Activated T-helper 9 cell treated with anti-CD3 and anti-CD28 coated beads, Interleukin-2, amount 50 U/mL, for 16 hours (primary cell): ENCODE results near the gene MAD1L1.
"Not testable (repeated sequence)": the region's sequence is repeated elsewhere in the genome, so short reads cannot be mapped to it uniquely, and the experiment has no call there.

Experiments used
- DNase-seq: peaks from one replicate; pipeline ENCODE4 v3.0.0-alpha.2; 2020; ENCODE audit warnings: low read depth

MAD1L1 gene

DNA sequence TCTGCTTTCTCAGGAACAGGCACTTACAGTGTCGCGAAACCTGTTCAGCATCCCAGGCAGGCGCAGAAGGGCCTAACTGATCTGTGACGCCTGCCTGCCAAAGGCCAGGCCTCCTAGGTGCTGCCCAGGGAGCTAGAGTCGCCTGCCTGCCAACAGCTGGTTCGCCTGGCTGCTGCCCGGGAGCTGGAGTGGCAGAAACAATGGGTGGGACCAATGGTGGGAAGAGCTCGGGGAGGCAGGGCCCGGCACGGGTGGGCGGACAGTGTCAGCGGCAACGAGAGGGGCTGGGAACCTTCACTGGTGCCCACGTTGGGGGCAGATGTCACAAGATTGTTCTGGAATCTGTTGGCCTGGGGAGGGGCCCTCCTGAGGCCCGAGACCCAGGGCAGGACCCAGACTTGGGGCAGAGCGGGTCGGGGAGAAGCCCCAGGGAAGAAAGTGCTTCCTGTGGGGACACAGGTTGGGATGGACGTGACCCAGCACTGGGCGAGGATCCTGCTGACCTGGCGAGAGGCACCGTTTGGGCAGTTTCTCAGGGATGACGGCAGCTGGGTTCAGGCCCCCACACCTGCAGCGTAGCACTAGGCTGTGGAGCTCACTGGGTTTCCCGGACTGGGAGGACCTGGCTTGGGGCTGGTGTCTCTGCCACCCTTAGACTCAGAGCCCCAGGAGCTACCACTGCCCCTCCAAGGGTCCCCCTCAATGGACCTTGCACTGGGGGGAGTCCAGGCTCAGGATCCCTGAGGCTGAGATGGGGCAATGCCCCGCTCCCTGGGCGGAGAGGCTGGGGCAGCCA lies 380.8 kb downstream of the MAD1L1 start:
- no peak for DNase-seq

DNA sequence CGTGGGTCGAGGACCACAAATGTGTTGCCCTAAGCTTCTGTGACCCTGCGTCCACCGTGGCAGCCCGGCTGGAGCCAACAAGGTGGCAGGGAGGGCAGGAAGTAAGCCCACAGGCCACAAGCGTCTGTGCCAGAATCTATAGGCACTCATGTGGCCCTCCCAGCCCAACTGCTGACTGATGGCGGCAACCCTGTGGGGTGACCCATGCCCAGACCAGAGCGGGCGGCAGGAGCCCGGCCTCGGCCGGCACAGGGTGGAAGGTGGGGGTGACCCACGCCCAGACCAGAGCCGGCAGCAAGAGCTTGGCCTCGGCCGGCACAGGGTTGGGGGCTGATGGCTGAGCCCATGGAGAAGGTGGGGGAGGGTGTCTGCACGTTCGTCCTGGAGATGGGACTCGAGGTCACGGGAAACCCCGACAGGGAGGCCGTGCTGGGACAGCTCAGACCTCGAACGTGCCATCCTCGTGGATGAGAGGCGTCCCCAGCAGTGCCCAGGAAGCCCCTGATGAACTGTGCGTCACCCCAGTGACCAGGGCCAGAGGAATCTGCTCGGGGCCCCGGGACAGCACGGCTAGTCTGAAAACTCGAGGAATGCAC lies 381.7 kb downstream of the MAD1L1 start:
- DNase-seq: no peak

DNA sequence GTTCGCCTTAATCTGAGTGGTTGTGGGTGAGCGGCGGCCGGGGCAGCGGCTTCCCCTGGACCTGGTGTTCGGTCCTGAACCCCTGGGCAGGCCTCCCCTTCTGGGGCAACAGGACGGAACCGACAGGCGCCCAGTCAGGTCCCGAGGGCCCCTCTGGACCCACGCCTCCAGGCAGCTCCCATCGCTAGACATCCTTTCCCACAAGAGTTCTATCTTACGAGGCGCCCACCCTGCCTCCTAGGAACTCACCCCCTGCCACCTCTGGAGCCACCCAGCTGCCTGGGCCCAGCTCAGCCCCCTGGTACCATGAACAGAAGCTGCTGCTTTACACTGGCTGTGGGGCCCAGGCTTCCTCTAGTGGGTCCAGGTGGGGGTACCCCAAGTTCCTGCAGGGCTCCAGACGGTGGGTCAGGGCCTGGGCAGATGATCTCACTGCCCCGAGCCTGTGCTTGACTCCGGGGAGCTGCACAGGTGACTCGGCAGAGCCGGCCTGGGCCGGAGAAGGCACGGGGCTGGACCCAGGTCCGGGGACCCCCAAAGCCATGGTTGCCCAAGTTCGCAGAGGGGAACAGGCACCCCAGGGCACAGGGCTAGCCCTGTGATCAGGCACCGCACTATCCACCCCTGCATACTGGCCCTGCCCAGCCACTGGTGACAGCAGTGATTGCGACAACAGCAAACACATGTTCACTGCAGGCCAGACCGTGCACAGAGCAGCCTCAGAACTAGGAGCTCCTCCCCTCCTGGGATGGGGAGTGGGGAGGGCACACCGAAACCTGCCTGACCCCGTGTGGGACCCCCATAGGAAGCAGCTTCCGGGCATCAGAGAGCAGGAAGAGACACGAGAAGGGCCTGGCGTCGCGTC lies 382.4 kb downstream of the MAD1L1 start:
- DNase-seq: no peak

DNA sequence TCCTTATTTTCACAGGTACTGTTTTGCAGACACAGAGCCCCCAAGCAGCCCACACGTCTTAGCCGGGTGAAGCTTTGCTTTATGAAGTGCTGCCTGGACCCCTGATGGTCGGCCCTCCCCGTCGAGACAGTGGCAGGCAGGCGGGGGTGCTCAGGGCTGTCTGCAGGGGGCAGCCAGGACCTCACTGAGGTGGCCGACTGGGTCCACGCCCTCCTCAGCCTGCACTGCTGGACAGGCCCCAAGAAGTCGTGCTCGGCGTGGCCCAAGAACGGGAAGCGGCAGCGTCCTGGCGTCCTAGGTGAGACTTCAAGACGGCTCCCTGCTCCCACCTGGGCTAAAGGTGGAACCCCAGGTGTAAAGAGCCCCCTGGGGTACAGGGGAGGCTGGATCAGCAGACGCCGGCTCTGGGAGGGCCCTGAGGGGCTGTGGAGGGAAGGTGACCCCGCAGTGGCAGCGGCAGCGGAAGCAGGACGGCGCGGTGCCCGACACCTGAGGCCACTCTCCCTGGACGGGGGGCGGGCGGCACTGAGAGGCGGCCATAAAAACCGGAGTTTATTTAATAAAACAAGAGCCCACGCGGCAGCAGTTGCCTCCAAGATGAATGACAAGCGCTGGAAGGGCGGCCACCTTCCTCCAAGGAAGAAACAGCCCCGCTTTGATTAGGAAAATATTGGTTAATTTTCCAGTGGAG lies 383.2 kb downstream of the MAD1L1 start:
- DNase-seq: no peak

DNA sequence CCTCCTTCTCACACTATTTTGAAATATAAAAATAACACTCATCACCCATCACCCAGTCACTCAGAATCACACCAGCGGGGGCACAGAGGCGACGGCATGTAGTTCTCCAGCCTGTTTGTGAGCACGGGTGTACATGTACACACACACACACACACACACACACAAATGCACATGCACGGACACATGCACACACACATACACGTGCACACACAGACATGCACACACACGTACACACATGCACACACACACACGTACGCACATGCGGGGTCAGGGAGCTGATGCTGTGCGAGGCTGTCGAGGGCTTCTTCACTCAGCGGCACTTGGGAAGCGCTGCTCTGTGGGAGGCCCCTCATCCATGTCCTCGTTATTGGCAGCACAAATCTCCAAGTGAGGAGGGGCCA lies 383.8 kb downstream of the MAD1L1 start:
- DNase-seq: no peak

DNA sequence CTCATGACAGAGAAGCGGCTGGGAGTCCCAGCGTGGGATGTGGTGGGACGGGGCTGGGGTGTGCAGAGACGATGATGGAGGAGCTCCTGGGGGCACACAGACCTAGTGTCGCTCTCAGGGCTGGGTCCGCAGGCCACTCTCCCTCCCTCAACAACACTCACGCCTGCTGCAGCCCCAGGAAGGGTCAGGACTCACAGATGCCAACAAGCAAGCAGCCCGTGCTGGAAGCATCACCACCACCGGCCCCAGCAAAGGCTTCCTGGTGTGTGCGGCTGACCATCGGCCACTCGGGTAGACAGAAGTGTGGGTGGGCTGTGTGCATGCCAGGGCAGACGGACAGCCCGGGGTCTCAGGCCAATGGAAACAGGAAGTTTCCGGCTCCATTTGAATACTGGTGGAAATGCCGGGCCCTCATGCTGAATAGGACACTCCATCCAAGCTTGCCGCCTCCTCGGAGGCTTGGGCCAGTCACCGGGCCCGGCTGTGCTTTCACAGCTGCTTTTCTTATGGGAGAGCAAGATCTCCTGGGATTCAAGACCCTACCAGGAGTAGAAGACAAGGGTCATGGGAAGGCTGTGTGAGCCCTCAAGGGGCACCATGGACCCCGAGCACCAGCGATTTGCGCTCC lies 384.6 kb downstream of the MAD1L1 start:
- no peak for DNase-seq

DNA sequence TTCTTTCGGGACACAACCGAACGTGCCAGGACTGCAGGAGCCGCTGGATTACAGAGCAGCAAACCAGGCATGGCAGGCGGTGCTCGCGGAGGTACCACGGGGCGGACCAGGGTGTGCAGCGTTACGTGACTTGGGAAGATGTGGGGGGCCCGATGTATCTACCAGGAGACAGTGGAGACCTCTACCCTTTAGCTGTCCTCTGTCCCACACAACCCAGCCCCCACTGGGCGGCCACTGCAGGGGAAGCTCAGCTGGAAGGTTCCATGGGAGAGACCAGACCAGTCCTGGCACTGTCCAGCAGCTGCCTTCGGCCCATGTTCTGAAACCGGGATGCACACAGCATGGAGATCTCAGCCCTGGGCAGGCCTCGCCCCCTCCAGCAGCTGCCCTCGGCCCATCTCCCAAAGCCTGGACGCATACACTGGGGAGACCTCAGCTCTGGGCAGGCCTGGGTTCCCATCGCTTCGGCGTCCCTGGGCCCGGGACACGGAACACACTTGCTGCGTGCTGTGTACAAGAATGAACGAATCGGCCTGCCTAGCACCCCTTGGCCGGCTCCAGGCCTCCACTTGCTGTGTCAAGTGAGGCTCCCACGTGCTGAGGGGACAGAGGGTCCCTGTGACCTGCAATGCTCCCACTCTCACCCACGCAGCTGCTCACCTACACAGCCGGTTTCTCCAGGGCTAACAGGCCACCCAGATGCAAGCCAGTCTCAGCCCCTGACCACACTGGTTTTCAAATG lies 385.3 kb downstream of the MAD1L1 start:
- no peak for DNase-seq

DNA sequence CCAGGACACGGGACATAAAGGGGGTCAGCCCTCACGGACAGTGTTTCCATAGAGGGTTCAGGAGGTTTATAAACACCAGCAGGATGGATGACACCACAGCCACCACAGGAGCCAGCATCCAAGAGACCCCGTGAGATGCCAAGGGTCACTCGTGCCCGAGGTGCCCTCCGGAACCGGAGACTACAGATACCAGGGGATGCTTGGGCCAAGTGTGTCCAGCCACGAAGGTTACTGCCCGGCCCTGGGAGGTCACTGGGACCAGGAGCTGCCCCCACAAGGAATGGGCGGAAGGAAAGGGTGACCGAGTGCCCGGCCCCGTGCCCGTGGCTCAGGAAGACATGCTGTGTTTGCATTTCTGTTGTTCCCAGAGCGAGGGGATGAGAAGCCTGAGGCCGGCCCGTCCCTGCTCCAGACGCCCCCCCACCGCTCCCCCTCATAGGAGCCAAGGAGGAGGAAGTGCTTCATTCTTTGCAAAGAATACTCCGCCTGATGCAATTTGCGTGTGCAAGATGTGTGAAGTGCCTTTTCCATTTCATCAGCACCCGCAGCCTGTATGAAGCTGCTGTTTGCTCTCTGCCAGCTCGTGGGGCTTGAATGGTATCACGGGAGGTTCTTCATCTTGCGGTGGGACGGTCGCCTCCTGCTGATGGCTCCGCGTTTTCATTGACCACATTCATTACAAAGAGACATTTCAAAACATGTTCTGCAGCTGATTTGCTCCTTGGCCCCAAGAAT lies 386.2 kb downstream of the MAD1L1 start:
- DNase-seq: no peak

DNA sequence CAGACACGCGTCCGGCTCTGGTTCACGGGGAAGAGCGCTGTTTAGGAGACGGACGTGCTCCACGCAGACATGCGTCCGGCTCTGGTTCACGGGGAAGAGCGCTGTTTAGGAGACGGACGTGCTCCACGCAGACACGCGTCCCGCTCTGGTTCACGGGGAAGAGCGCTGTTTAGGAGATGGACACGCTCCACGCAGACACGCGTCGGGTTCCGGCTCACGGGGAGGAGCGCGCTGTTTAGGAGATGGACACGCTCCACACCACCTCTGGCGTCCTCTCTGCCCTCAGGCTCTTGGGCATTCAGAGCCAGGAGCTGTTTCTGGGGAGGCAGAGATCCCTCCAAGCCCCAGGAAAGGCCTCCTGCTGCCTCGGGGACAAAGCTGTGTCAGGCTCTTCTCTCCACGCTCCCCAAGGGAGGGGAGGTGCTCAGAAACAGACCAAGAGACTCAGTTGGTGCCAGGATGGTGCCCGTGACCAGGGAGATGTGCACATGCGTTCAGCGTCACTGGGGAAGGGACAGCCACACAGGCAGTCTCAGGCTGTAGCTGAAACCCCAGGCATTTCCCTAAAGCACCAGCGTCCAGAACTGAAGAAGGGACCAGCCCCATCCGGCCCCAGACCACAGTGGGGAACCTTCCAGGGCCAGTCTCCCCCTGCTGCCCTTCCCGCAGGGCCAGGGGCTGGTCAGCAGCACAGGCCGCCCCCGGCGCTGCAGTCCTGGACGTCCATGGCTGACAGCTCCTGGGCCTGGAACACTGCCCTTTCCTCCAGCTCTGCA lies 387.0 kb downstream of the MAD1L1 start:
- DNase-seq: no peak

DNA sequence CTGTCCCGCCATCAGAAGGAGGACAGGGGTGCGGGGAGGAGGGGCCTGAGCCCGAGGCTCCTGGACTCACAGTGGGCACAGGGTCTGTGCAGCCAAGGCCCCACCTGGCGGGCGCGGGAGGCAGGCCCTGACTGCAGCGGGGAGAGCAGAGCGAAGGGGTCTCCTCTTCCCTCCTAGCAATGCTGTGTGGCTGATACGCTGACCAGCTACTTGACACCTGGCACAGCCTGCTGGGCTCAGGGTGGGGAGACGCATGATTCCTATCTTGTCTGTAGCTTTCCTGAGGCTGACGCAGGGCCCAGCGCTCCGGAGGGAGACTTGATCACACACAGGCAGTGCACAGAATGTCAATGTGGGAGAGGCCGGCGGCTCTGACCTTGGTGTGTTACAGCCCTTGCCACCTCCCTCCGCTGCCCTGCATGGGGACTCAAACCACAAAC lies 387.8 kb downstream of the MAD1L1 start:
- DNase-seq: no peak

DNA sequence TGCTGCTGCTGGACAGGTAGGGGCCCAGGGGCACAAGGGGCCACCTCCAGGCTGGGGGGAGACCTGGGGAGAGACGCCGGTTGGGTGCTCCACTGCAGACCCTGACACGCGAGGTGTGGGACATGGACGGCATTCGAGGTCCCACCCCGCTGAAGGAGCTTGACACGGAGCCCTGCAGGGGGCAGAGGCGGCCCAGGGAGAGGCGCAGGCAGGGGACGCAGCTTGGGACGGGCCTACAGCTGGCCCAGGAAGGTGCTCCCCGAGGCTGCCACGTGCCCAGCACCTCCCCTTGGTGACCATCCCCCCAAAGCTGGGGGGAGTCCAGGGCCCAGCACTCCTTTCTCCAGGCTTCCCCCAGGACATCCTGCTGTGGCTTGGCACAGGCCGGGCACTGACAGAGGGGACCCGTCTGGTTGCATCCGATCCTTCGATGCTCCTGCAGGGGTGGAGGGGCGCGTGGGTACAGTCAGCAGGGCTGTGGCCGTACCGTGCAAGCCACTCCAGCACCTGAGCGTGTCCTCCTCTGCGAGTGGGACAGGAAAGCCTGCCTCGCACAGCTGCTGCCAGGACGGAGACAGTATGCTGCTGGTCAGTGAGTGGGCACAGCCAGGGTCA lies 388.3 kb downstream of the MAD1L1 start:
- DNase-seq: no peak

DNA sequence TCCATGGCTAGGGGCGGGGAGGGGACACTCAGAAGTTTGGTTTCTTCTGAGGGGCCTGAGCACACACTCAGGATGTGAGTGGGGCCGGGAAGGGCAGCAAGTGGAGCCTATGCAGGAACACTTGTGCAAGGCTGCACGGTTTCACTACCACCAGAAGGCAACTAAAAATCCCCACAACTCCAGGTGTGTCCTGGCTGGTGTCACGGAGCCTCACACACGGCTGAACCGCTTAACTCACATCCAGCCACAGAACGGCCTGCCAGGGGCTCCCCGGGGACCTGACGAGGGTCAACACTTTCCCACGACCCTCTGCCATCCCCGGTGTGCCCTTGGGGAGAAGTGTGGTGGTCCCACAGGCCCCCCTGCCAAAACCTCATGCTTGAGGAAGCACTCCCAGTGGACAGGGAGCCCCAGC lies 388.8 kb downstream of the MAD1L1 start:
- no peak for DNase-seq

DNA sequence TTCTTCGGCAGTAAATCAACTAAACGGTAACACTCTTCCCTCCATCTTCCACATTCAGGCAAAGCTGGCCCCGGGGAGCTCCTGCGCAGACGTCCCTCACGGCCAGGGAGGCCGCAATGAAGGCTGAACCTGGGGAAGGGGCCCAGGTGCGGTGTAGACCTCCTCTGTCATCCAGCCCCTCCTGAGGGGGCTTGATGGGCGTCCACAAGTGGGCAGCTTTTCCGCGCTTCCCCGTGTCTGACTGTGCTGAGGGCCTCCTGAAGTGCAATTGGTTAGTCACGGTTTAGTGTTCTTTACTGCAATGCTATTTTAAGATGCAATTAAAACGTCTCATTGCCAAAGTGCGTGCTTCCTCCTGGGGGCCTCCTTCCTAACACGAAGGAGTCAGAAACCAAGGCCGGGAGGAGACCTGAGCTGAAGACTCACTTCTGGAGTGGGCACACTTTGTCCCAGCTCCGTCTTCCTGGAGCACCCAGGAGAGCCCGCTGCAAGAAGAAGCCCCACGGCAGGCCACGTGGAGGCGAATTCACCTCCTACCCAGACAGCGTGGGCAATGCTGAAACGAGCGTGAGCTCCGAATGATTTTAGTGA lies 389.4 kb downstream of the MAD1L1 start:
- no peak for DNase-seq

DNA sequence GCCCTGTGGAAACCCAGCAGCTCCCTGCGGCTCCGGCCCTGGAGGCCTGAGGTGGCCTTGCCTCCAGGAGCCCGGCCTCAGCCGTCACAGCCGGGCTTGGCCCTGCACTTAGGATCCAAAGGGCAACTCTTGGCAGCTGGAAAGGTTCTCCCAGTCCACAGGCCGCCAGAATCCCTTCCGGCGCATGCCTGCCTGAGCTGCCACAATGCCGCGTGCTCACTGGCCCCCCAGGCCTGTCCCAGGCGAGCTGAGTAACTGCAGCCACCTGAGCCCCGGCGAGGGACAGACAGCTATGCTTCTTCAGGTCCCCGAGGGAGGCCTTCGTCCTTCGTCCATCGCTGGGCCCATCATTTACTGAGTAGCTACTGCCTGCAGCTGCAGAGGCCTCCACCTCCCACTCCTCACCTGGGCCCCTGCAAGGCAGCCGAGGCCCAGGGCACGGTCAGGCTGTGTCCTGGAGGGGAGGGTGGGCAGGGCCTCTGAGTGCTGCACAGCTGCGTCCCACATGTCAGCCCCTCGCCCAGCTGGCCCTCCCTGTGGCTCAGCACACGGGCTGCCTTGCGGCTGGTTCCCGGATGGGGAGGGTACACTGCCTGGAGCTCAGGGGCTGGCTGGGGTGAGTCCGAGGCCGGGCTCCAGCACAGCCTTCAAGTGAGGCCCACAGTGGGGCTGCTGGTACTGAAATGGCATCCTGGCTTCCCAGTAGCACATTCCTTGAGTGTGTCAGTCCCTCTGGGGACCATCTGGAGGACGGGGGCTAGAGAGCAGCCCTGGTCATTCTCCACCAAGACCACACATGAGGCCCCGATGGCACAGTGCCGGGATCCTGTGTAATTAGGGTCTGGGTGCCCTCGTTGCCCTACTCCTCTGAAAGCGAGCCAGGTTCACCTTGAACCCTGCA lies 390.2 kb downstream of the MAD1L1 start:
- no peak for DNase-seq

DNA sequence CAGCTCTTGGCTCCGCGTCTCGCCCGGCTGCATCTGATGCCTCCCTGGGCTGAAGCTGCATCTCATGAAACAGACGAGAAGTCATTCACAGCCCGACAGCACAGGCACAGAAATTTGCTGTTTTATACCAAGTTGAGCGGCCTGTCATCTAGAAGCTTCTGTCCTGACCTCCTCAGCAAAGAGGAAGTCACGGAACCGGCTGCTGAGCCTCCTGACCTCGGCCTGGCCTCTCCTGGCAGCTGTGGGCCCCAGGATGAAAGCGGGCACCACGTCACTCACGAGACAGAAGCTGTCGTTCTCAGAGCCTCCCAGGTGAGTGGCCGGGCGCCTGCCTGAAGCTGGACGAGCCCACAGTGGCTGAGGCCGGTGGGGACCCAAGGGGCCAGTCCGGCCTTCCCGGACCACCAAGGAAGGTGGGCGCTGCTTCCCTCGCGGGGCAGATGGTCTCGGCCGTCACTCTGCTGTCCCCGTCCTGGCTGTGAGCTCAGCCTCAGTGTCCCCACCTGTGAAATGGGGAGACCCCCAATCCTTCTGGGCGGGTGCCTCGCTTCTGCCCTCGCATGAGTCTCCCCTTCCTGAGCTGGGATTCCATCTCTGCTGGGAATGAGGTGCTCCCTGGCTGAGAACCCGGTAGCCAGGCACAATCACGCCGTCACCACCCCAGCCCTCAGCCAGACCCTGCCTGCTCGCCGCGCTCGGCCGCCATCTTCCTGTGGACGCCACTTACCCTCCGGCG lies 391.3 kb downstream of the MAD1L1 start:
- not testable (repeated sequence) for DNase-seq

DNA sequence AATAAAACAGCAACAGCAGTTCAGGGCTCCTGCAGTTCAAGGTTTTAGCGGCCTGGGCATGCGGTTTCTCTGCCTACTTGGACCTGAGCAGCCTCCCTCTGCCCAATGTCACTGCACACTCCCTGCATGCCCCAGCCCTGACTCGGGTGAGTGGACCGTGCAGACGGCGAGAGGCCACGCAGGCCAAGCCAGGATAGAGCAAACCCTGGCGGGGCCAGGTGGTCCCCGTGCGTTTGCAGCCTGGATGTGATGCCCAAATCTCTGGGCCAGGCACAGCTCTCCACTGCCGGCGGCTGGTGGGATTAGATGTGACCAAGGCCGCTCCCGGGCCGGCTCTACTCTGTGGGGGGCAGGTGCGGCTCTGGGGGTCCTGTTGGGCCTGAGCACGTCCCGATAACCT lies 392.0 kb downstream of the MAD1L1 start:
- DNase-seq: not testable (repeated sequence)

DNA sequence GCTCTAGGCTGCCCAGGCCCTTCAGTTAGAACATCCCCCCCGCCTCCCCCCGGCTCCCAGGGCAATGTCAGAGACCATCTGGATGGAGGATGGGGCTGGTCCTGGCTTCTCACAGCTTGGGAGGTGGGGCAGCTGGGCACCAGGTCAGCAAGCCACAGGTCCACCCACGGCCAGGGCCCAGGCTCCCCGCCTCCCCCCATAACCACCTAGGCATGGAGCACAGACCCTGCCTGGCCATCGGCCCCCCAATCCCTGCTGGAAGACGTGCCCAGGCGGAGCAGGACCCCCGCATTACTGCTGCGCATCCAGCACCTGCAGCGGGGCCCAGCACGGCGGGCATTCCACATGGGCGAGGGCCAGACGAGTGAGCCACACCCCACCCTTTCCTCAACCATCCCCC lies 393.0 kb downstream of the MAD1L1 start:
- DNase-seq: no peak
